GM18520 (cell line): Measurements from ENCODE around the gene SHB.
A peak's percentile ranks its signal among the peaks of the same experiment; 100 is the strongest.

Experiments used
- ATAC-seq: cut with Tn5 transposase; IDR thresholded peaks from one replicate; pipeline ENCODE4 v1.9.1; 2021; ENCODE audit not compliant: unreplicated experiment

The SHB gene

GRCh38 chr9:37955781-37956422, 113.1 kb downstream of the SHB start:
- ATAC-seq, result no peak

GRCh38 chr9:37954581-37954981, 114.4 kb downstream of the SHB start:
- ATAC-seq, result peak; percentile 28

- peak; percentile 75 for ATAC-seq
Measured at GRCh38 chr9:37953775-37954437, 115.1 kb downstream of the SHB start.

GRCh38 chr9:37953206-37953774, 115.7 kb downstream of the SHB start:
- ATAC-seq, result no peak

- ATAC-seq, result no peak
Measured at GRCh38 chr9:37952731-37953130, 116.3 kb downstream of the SHB start.

- no peak for ATAC-seq
Measured at GRCh38 chr9:37951671-37952449, 117.2 kb downstream of the SHB start.

- ATAC-seq, result no peak
Measured at GRCh38 chr9:37950561-37950960, 118.5 kb downstream of the SHB start.

GRCh38 chr9:37949576-37949975, 119.5 kb downstream of the SHB start:
- ATAC-seq, result no peak

GRCh38 chr9:37948417-37948980, 120.5 kb downstream of the SHB start:
- no peak for ATAC-seq

- no peak for ATAC-seq
Measured at GRCh38 chr9:37947977-37948376, 121.0 kb downstream of the SHB start.

- no peak for ATAC-seq
Measured at GRCh38 chr9:37947471-37947870, 121.6 kb downstream of the SHB start.

GRCh38 chr9:37946971-37947370, 122.1 kb downstream of the SHB start:
- ATAC-seq, result no peak

- ATAC-seq, result no peak
Measured at GRCh38 chr9:37946041-37946440, 123.0 kb downstream of the SHB start.

GRCh38 chr9:37944671-37945481, 124.2 kb downstream of the SHB start:
- no peak for ATAC-seq

- ATAC-seq, result no peak
Measured at GRCh38 chr9:37944266-37944650, 124.8 kb downstream of the SHB start.

- no peak for ATAC-seq
Measured at GRCh38 chr9:37943345-37944265, 125.4 kb downstream of the SHB start.

- no peak for ATAC-seq
Measured at GRCh38 chr9:37942621-37943344, 126.2 kb downstream of the SHB start.

GRCh38 chr9:37941253-37941652, 127.8 kb downstream of the SHB start:
- ATAC-seq, result no peak

GRCh38 chr9:37939575-37940095, 129.4 kb downstream of the SHB start:
- ATAC-seq, result no peak
